Gastrocnemius medialis (tissue), 4 donors: Measurements from ENCODE around the gene FNDC4.

Experiments
- POLR2A ChIP-seq, 2 donors: fragments of 450-650 bp; IDR thresholded peaks; one replicate each; pipeline ENCODE4 v1.6.1; 2017; ENCODE audit warnings: antibody characterized with exemption in 2 of 2, mild to moderate bottlenecking in 2 of 2, moderate library complexity in 2 of 2
- TF ChIP-seq, protein P1 (sequence below), 5 experiments: fragments of 450-650 bp in 3 of 5; fragments of 200-600 bp in 2 of 5; sonication (generic) in 2 of 5; IDR thresholded peaks in 4 of 5; conservative IDR thresholded peaks in 1 of 5; 1 replicate in 4 of 5; 2 replicates in 1 of 5; pipeline ENCODE4 v1.5.1; 2016 to 2019; ENCODE audit warnings: antibody characterized with exemption in 5 of 5, mild to moderate bottlenecking in 3 of 5, moderate library complexity in 3 of 5

DNA sequence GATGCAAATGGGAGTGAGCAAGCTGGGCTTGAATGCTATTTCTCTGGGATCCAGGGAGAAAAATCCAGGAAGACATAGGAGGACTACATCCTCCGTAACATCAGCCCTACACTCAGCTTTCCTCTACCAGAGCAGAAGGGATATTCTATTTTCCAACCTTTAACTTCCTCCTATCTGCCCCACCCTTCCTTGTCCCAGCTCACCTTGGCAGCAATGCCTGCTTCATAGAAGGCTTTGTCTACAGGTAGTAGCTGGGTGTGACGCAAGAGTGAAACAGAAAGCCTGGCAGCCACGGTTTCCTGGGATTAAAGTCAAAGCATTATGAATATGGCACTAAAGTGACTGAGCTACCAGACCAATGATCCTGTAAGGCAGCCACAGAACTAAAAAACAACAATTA, 48.9 kb downstream of the FNDC4 start:
- TF ChIP-seq, protein P1, sequence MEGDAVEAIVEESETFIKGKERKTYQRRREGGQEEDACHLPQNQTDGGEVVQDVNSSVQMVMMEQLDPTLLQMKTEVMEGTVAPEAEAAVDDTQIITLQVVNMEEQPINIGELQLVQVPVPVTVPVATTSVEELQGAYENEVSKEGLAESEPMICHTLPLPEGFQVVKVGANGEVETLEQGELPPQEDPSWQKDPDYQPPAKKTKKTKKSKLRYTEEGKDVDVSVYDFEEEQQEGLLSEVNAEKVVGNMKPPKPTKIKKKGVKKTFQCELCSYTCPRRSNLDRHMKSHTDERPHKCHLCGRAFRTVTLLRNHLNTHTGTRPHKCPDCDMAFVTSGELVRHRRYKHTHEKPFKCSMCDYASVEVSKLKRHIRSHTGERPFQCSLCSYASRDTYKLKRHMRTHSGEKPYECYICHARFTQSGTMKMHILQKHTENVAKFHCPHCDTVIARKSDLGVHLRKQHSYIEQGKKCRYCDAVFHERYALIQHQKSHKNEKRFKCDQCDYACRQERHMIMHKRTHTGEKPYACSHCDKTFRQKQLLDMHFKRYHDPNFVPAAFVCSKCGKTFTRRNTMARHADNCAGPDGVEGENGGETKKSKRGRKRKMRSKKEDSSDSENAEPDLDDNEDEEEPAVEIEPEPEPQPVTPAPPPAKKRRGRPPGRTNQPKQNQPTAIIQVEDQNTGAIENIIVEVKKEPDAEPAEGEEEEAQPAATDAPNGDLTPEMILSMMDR (IDR thresholded peaks at IDR 0.05 in 4 of 5, conservative IDR thresholded peaks at IDR 0.05 in 1 of 5), result no peak
- no peak for TF ChIP-seq POLR2A (IDR thresholded peaks at IDR 0.05)
